ENCODE measurements around the gene PITPNC1.
"Not testable (repeated sequence)": the region's sequence is repeated elsewhere in the genome, so short reads cannot be mapped to it uniquely, and the experiment has no call there.

Gene PITPNC1

GRCh38 chr17:67401598-67402504 is 24.8 kb downstream of the PITPNC1 start:
- DNase-seq = no peak

GRCh38 chr17:67403065-67403464 is 26.0 kb downstream of the PITPNC1 start:
- DNase-seq = no peak

- DNase-seq = no peak
These were observed 26.4 kb downstream of the PITPNC1 start for GRCh38 chr17:67403483-67403882.

GRCh38 chr17:67408455-67408830 is 31.4 kb downstream of the PITPNC1 start:
- DNase-seq = not testable (repeated sequence)

DNA sequence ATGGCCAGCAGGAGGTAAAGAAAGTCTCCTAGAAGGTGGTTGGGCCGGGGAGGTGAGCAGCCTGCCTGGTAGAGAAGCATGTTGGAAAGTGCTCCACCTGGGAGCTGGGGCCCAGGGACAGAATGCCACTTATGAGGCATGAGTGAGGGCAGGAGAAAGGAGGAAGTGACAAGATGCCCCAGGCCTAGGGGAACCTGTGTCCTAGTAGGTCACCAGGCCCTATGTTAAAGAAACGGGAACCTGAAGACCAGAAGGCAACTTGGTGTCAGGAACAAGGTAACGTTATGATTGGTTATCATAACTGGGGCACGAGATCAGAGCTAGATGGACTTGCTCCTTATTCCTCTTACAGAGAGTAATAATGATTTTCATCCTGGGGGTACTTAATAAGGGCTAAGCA is 34.3 kb downstream of the PITPNC1 start:
- no peak for DNase-seq

DNA sequence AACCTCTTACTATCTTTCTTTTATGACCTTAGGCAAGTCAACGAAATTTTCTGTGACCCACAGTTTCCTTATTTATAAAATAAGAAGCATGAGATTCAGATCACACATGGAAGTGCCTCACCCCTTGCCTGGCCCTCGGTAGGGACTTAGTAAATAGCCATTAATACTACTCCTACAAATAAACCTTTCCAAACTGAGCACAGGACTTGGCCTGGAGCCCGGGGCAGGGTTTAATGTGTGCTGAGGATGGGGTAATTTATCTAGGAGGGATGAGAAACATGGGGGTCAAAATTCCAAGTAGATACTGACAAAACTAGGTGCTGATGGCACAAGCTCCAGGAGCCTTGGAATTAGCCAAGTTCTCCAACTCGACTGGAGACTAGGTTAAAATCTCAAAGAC is 35.0 kb downstream of the PITPNC1 start:
- DNase-seq = no peak

- no peak for DNase-seq
These were observed 35.9 kb downstream of the PITPNC1 start for GRCh38 chr17:67412941-67413340.

DNA sequence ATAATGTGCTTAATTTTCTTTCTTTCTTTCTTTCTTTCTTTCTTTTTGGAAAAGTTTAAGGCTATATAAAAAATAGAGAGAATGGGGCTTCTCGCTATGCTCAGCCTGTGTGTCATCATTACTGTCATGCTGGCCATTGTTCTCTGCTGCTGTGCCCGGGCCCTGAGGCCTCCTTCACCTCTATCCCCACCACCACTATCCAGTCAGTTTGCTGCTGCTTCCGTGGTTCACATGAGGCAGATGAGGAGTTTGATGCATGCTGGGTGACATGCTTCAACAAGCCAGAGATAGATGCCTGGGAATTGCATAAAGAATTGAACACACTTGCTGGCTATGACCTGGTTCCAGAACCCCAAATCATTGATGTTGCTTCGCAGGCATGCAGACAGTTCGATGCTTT is 36.3 kb downstream of the PITPNC1 start:
- DNase-seq = no peak

DNA sequence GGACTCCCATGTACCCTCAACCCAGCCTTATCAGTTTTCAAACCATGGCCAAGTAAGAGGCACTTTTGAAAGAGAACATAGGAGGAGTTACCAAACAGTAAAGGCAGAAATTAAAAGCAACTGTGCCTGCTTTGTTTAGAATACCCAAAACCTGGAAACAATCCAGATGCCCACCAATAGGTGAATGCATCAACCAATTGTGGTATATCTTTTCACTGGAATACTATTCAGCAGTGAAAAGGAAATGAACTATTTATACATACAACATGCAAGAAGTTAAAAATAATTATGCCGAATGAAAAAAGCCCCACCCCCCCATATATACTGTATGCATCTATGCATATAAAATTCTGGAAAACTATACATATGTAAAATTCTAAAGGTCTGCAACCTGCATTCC is 37.0 kb downstream of the PITPNC1 start:
- DNase-seq = no peak

DNA sequence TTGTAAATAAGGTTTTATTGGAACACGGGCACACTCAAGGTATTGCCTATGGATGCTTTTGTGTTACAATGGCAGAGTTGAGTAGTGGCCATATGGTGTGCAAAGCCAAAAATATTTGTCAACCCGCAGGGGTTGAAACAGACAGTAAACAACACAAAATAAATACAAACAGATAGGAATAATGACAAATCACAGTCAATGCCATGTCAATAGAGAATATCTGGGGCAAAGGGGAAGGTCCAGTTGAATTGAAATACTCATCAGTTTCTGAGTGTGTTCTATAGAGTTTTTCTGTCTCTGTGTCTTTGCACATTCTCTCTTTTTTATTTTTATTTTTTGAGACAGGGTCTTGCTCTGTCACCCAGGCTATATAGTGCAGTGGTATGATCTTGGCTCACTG is 37.5 kb downstream of the PITPNC1 start:
- DNase-seq = no peak

DNA sequence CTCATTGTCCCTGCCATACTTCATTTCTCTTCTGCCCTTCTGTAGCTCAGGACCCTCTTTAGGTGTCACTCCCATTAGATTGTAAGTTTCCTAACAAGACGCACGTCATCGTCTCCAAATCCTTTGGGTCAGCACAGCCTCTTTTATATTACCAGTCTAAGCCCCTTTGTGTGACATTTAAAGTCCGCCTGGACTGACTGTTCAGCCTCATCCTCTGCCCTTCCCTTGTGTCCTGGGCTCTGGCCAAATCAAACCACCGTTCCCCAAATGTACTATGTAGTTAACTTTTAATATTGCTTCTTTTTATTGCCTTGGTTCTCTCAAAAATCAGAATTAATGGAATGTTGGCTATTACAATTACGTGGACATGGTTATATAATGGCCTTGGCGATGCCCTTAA is 38.2 kb downstream of the PITPNC1 start:
- DNase-seq = no peak

DNA sequence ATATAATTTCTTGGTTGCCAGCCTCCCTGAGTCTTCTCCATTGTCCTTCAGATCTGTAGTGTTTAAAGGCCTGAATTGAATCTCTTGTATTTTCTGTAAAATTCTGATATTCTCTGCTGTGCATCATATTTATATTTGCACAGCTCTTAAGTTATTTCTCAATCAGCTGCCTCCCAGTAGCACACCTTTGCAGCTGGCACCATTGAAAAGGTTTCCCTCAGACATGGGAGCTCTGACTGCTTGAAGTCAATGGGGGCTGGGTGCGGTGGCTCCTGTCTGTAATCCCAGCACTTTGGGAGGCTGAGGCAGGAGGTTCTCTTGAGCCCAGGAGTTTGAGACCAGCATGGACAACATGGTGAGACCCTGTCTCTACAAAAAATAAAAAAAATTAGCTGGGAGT is 40.4 kb downstream of the PITPNC1 start:
- no peak for DNase-seq

- DNase-seq = no peak
These were observed 43.9 kb downstream of the PITPNC1 start for GRCh38 chr17:67420994-67421393.

- DNase-seq = no peak
These were observed 44.8 kb downstream of the PITPNC1 start for GRCh38 chr17:67421869-67422273.

GRCh38 chr17:67422296-67422695 is 45.2 kb downstream of the PITPNC1 start:
- not testable (repeated sequence) for DNase-seq

- no peak for DNase-seq
These were observed 45.8 kb downstream of the PITPNC1 start for GRCh38 chr17:67422897-67423296.

- no peak for DNase-seq
These were observed 48.6 kb downstream of the PITPNC1 start for GRCh38 chr17:67425571-67426160.

GRCh38 chr17:67427424-67427823 is 50.3 kb downstream of the PITPNC1 start:
- DNase-seq = no peak

GRCh38 chr17:67430515-67430914 is 53.4 kb downstream of the PITPNC1 start:
- not testable (repeated sequence) for DNase-seq

GRCh38 chr17:67431249-67432015 is 54.4 kb downstream of the PITPNC1 start:
- DNase-seq = no peak

DNA sequence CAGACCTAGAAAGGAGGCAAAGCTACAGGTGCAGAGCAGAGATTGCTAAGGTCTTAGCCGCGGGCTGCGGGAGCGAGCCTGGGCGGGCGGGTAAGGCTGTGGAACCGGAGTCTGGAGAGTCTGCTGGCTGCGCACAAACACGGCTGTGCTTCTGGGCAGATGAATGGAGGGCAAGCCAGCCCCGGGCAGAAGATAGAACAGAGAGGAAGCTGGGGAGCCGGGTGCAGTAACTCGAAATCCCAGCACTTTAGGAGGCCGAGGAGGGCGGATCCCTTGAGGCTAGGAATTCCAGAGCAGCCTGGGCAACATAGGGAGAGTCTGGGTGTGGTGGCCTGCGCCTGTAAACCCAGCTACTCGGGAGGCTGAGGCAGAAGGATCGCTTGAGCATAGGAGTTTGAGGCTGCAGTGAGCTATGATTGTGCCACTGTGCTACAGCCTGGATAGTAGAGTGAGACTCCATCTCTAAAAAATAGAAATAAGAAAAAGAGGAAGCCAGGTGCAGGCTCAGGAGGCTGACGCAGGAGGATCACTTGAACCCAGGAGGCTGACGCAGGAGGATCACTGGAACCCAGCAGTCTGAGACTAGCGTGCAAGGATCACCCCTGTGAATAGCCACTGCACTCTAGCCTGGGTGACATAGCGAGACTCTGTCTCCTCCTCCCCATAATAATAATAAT is 56.3 kb downstream of the PITPNC1 start:
- no peak for DNase-seq

GRCh38 chr17:67434061-67434525 is 57.0 kb downstream of the PITPNC1 start:
- no peak for DNase-seq

GRCh38 chr17:67435122-67435521 is 58.0 kb downstream of the PITPNC1 start:
- DNase-seq = no peak
